ENCODE results near the gene IFT20. TPM values are rescaled to one million over a fixed set of nuclear protein-coding genes. Genes with fewer than 3 reads are reported as not detected.

The IFT20 gene
- total and polyA plus RNA-seq, 2 of the 13 experiments (the other 11 are each of a cell fraction or from before 2014, with no cell fraction given), result 28.0 to 37.8 TPM

DNA sequence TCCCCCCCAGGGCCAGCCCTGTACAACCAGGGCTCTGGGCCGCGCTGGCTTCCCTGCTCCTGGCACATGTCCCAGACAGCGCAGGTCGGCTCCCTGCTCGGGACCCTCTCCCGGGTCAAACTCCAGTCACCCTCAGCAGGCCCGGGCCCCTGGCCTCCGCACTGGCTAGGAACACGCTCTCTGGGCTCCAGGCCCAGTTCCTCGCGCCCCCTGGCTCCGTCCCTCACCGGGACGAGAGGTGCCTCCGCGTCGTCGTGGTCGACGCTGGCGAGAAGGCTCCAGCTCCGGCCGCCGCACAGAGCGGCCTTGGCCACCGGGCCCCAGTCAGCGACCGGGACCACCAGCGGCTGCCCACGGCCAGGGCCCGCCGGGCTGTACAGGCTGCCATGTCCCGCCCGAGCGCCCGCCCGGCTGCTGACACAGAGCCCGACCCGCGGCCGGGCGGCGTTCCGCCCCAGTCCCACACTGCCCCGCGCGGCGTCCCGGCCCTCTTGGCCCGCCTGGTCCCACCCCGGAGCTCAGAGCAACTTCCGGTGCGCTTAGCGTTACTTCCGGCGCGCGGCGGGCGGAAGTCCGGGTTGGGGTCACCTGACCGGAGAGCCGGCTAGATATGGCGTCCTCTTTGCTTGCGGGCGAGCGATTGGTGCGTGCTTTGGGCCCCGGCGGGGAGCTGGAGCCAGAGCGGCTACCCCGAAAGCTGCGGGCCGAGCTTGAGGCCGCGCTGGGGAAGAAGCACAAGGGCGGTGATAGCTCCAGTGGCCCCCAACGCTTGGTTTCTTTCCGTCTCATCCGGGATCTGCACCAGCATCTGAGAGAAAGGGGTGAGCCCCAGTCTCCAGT is 22.0 kb upstream of the IFT20 start, which contains the start of gene POLDIP2 (continued):
- peak; percentile 88; the same call in 1 of the 2 replicates for TF ChIP-seq ZNF556 (CRISPR knock-in tag; IDR thresholded peaks at IDR 0.05; ENCODE audit: borderline replicate concordance)
- TF ChIP-seq, protein P1, sequence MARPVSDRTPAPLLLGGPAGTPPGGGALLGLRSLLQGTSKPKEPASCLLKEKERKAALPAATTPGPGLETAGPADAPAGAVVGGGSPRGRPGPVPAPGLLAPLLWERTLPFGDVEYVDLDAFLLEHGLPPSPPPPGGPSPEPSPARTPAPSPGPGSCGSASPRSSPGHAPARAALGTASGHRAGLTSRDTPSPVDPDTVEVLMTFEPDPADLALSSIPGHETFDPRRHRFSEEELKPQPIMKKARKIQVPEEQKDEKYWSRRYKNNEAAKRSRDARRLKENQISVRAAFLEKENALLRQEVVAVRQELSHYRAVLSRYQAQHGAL (CRISPR knock-in tag; IDR thresholded peaks at IDR 0.05; ENCODE audit: not compliant biosample characterization), result peak; percentile 67
- TF ChIP-seq ATF7 (IDR thresholded peaks at IDR 0.05), result no peak
- TF ChIP-seq ATF7 (CRISPR knock-in tag; IDR thresholded peaks at IDR 0.05), result 0 out of 2 replicates have a peak, but pooled peaks have one; percentile 63
- TF ChIP-seq ZNF724P (CRISPR knock-in tag; IDR thresholded peaks at IDR 0.05; ENCODE audit: borderline replicate concordance), result no peak; the same call in 1 of the 2 replicates
- peak; percentile 41; the same call in 1 of the 2 replicates for TF ChIP-seq ZNF335 (CRISPR knock-in tag; IDR thresholded peaks at IDR 0.05)
- peak; percentile 93 for TF ChIP-seq SP4 (CRISPR knock-in tag; IDR thresholded peaks at IDR 0.05)
- TF ChIP-seq, protein P2, sequence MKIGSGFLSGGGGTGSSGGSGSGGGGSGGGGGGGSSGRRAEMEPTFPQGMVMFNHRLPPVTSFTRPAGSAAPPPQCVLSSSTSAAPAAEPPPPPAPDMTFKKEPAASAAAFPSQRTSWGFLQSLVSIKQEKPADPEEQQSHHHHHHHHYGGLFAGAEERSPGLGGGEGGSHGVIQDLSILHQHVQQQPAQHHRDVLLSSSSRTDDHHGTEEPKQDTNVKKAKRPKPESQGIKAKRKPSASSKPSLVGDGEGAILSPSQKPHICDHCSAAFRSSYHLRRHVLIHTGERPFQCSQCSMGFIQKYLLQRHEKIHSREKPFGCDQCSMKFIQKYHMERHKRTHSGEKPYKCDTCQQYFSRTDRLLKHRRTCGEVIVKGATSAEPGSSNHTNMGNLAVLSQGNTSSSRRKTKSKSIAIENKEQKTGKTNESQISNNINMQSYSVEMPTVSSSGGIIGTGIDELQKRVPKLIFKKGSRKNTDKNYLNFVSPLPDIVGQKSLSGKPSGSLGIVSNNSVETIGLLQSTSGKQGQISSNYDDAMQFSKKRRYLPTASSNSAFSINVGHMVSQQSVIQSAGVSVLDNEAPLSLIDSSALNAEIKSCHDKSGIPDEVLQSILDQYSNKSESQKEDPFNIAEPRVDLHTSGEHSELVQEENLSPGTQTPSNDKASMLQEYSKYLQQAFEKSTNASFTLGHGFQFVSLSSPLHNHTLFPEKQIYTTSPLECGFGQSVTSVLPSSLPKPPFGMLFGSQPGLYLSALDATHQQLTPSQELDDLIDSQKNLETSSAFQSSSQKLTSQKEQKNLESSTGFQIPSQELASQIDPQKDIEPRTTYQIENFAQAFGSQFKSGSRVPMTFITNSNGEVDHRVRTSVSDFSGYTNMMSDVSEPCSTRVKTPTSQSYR (CRISPR knock-in tag; IDR thresholded peaks at IDR 0.05; ENCODE audit: borderline replicate concordance), result 0 out of 2 replicates have a peak, but pooled peaks have one; percentile 46
- peak; percentile 37 for TF ChIP-seq TAF15 (IDR thresholded peaks at IDR 0.05; ENCODE audit: low read depth, low read length, poor library complexity, severe bottlenecking)
- peak; percentile 88 for TF ChIP-seq TBX2 (CRISPR knock-in tag; IDR thresholded peaks at IDR 0.05; ENCODE audit: borderline replicate concordance)
- no peak for TF ChIP-seq HNRNPLL (IDR thresholded peaks at IDR 0.05; ENCODE audit: low read depth, low read length, poor library complexity, severe bottlenecking)
- peak; percentile 51 for TF ChIP-seq SKI (IDR thresholded peaks at IDR 0.05; ENCODE audit: partially characterized antibody)
- TF ChIP-seq, protein P3, sequence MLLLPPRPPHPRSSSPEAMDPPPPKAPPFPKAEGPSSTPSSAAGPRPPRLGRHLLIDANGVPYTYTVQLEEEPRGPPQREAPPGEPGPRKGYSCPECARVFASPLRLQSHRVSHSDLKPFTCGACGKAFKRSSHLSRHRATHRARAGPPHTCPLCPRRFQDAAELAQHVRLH (CRISPR knock-in tag; IDR thresholded peaks at IDR 0.05; ENCODE audit: borderline replicate concordance, low read depth), result peak; percentile 91
- TF ChIP-seq, protein P4, sequence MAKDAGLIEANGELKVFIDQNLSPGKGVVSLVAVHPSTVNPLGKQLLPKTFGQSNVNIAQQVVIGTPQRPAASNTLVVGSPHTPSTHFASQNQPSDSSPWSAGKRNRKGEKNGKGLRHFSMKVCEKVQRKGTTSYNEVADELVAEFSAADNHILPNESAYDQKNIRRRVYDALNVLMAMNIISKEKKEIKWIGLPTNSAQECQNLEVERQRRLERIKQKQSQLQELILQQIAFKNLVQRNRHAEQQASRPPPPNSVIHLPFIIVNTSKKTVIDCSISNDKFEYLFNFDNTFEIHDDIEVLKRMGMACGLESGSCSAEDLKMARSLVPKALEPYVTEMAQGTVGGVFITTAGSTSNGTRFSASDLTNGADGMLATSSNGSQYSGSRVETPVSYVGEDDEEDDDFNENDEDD (CRISPR knock-in tag; IDR thresholded peaks at IDR 0.05; ENCODE audit: borderline replicate concordance), result peak; percentile 43; the same call in 1 of the 2 replicates
- TF ChIP-seq ZNF761 (CRISPR knock-in tag; conservative IDR thresholded peaks at IDR 0.05), result no peak; the same call in 1 of the 2 replicates
- TF ChIP-seq, protein P5, sequence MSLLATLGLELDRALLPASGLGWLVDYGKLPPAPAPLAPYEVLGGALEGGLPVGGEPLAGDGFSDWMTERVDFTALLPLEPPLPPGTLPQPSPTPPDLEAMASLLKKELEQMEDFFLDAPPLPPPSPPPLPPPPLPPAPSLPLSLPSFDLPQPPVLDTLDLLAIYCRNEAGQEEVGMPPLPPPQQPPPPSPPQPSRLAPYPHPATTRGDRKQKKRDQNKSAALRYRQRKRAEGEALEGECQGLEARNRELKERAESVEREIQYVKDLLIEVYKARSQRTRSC (CRISPR knock-in tag; IDR thresholded peaks at IDR 0.05; ENCODE audit: low read depth), result no peak
- 0 out of 2 replicates have a peak, but pooled peaks have one; percentile 30 for TF ChIP-seq ZNF572 (CRISPR knock-in tag; IDR thresholded peaks at IDR 0.05)
- peak; percentile 97 for TF ChIP-seq RBFOX2 (IDR thresholded peaks at IDR 0.05; ENCODE audit: low read depth, low read length)
- peak; percentile 85; the same call in 1 of the 2 replicates for TF ChIP-seq PAX8 (CRISPR knock-in tag; IDR thresholded peaks at IDR 0.05; ENCODE audit: borderline replicate concordance)
- TF ChIP-seq, protein P6, sequence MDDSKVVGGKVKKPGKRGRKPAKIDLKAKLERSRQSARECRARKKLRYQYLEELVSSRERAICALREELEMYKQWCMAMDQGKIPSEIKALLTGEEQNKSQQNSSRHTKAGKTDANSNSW (CRISPR knock-in tag; IDR thresholded peaks at IDR 0.05; ENCODE audit: borderline replicate concordance), result no peak
- peak; percentile 81 for TF ChIP-seq PHF5A (CRISPR knock-in tag; IDR thresholded peaks at IDR 0.05; ENCODE audit: low read depth, unreplicated experiment)
- TF ChIP-seq ZNF12 (CRISPR knock-in tag; IDR thresholded peaks at IDR 0.05), result no peak
- TF ChIP-seq CBFB (CRISPR knock-in tag; IDR thresholded peaks at IDR 0.05), result peak; percentile 78

Data from HepG2 (cell line).